Measurements from ENCODE around the gene RAF1. TPM values are rescaled to one million over a fixed set of nuclear protein-coding genes. Genes with fewer than 3 reads are reported as not detected.

The RAF1 gene
- total RNA-seq, 1 experiment from 2014 or later, result 64.3 TPM

- POLR2A ChIA-PET, result no interaction called here
- H3K79me2 ChIP-seq (ENCODE audit: insufficient read depth, low read length), result peaks cover 89% of the 10 kb centered on the region
Observed at GRCh38 chr3:12618426-12618825, 45.5 kb downstream of the RAF1 start.

GRCh38 chr3:12615266-12615665, 48.7 kb downstream of the RAF1 start:
- BruUV-seq (replicated peaks), result no TSS peak

More at GRCh38 chr3:12618426-12618825, 45.5 kb downstream of the RAF1 start:
- no peak overlapping the region for H3K9ac ChIP-seq (ENCODE audit: low read length)
- no peak for ATAC-seq
- no peak overlapping the region for H2AFZ ChIP-seq (ENCODE audit: low read depth, low read length, poor library complexity, severe bottlenecking)
- peaks cover 0 to 15% of the 10 kb centered on the region in 2 experiments; a peak in 1 of 4 replicates for H3K36me3 ChIP-seq (ENCODE audit: control insufficient read depth in 1 of 2, insufficient read depth in 2 of 2, low read length in 2 of 2)
- TF ChIP-seq YY1 (IDR thresholded peaks at IDR 0.05; ENCODE audit: extremely low read depth, insufficient replicate concordance, low read depth, low read length) (no peak), ZBTB33 (IDR thresholded peaks at IDR 0.05; ENCODE audit: extremely low read depth, insufficient replicate concordance, low read length) (no peak), ZFX (IDR thresholded peaks at IDR 0.05) (no peak), POLR2A (IDR thresholded peaks at IDR 0.05; ENCODE audit: borderline replicate concordance, extremely low read depth, insufficient read depth, insufficient read length) (no peak), EZH2 (IDR thresholded peaks at IDR 0.05) (no peak), ZNF274 (IDR thresholded peaks at IDR 0.05; ENCODE audit: low read depth, low read length) (no peak), SRF (IDR thresholded peaks at IDR 0.05; ENCODE audit: low read depth) (no peak), RAD21 (IDR thresholded peaks at IDR 0.05; ENCODE audit: low read depth) (no peak), ELF1 (IDR thresholded peaks at IDR 0.05; ENCODE audit: borderline replicate concordance, low read depth) (no peak)
- no peak for DNase-seq (ENCODE audit: low read depth, low spot score)
- no peaks in the 10 kb centered on the region for H3K27me3 ChIP-seq (ENCODE audit: insufficient read depth, low read length)
- H3K9me2 ChIP-seq (ENCODE audit: insufficient read depth), result no peaks in the 10 kb centered on the region
- H3K9me3 ChIP-seq (ENCODE audit: control insufficient read depth in 1 of 2, insufficient read depth in 1 of 2, low read depth in 1 of 2, low read length in 2 of 2), result no peaks in the 10 kb centered on the region
- ChIA-PET CTCF (no interaction called here), RAD21 (ENCODE audit: low non-redundant PET in 1 of 2, low total read pairs in 2 of 2, uncharacterized antibody in 2 of 2, unreplicated experiment in 2 of 2) (no interaction called here)
- H3K4me1 ChIP-seq (ENCODE audit: control insufficient read depth in 1 of 2, insufficient read depth in 2 of 2, low read length in 2 of 2), result no peaks in the 10 kb centered on the region
- H4K20me1 ChIP-seq (ENCODE audit: insufficient read depth), result peaks cover 8% of the 10 kb centered on the region; the same call in 1 of the 2 replicates
- H3K4me3 ChIP-seq (replicated peaks in 1 of 2; ENCODE audit: low read depth in 1 of 2, low read length in 2 of 2), result no peak overlapping the region
- intact Hi-C loops (cut with micrococcal nuclease), result no loop called here
- BruUV-seq (replicated peaks), result no TSS peak
- no peak overlapping the region for H3K4me2 ChIP-seq (ENCODE audit: low read length)
- H3K27ac ChIP-seq (ENCODE audit: low read depth, low read length), result no peak overlapping the region

More at GRCh38 chr3:12615266-12615665, 48.7 kb downstream of the RAF1 start:
- ATAC-seq (no peak), DNase-seq (ENCODE audit: low read depth, low spot score) (no peak)
- Histone ChIP-seq H3K9me2 (ENCODE audit: insufficient read depth) (no peaks in the 10 kb centered on the region), H3K79me2 (ENCODE audit: insufficient read depth, low read length) (peaks cover 83% of the 10 kb centered on the region), H3K36me3 (ENCODE audit: control insufficient read depth in 1 of 2, insufficient read depth in 2 of 2, low read length in 2 of 2) (peaks cover 4 to 15% of the 10 kb centered on the region in 2 experiments; a peak in 3 of 4 replicates), H3K9me3 (ENCODE audit: control insufficient read depth in 1 of 2, insufficient read depth in 1 of 2, low read depth in 1 of 2, low read length in 2 of 2) (no peaks in the 10 kb centered on the region), H2AFZ (ENCODE audit: low read depth, low read length, poor library complexity, severe bottlenecking) (no peak overlapping the region), H3K9ac (ENCODE audit: low read length) (no peak overlapping the region), H3K4me3 (replicated peaks in 1 of 2; ENCODE audit: low read depth in 1 of 2, low read length in 2 of 2) (no peak overlapping the region), H3K4me2 (ENCODE audit: low read length) (no peak overlapping the region), H3K27me3 (ENCODE audit: insufficient read depth, low read length) (no peaks in the 10 kb centered on the region), H3K27ac (ENCODE audit: low read depth, low read length) (no peak overlapping the region), H3K4me1 (ENCODE audit: control insufficient read depth in 1 of 2, insufficient read depth in 2 of 2, low read length in 2 of 2) (no peaks in the 10 kb centered on the region), H4K20me1 (ENCODE audit: insufficient read depth) (peaks cover 8% of the 10 kb centered on the region)
- TF ChIP-seq ELF1 (IDR thresholded peaks at IDR 0.05; ENCODE audit: borderline replicate concordance, low read depth), result no peak
- TF ChIP-seq FOSL1 (IDR thresholded peaks at IDR 0.05; ENCODE audit: low read depth), result no peak
- no peak for TF ChIP-seq SIN3A (IDR thresholded peaks at IDR 0.05; ENCODE audit: low read depth)
- ChIA-PET POLR2A (no interaction called here), CTCF (no interaction called here), RAD21 (ENCODE audit: low non-redundant PET in 1 of 2, low total read pairs in 2 of 2, uncharacterized antibody in 2 of 2, unreplicated experiment in 2 of 2) (no interaction called here)
- intact Hi-C loops (cut with micrococcal nuclease), result no loop called here
